SK-N-DZ (cell line): Measurements from ENCODE around the gene ACOT11.
A peak's percentile ranks its signal among the peaks of the same experiment; 100 is the strongest.

Experiments
- DNase-seq: peaks from one replicate; pipeline ENCODE4 v3.0.0-alpha.2; 2015; ENCODE audit warnings: low spot score

Gene ACOT11

GRCh38 chr1:54585181-54586066, 37.4 kb downstream of the ACOT11 start:
- DNase-seq, result no peak

- DNase-seq, result no peak
Observed at GRCh38 chr1:54588377-54588776, 40.3 kb downstream of the ACOT11 start.

GRCh38 chr1:54591127-54591756, 43.2 kb downstream of the ACOT11 start:
- no peak for DNase-seq

- DNase-seq, result no peak
Observed at GRCh38 chr1:54593571-54594160, 45.6 kb downstream of the ACOT11 start.

GRCh38 chr1:54594463-54594862, 46.4 kb downstream of the ACOT11 start:
- DNase-seq, result no peak

- no peak for DNase-seq
Observed at GRCh38 chr1:54595956-54596498, 48.0 kb downstream of the ACOT11 start.

- peak; percentile 62 for DNase-seq
Observed at GRCh38 chr1:54596756-54597155, 48.7 kb downstream of the ACOT11 start.

- no peak for DNase-seq
Observed at GRCh38 chr1:54597455-54598030, 49.5 kb downstream of the ACOT11 start.

GRCh38 chr1:54599211-54599823, 51.3 kb downstream of the ACOT11 start:
- no peak for DNase-seq

- DNase-seq, result no peak
Observed at GRCh38 chr1:54600947-54601721, 53.1 kb downstream of the ACOT11 start.

GRCh38 chr1:54601730-54602129, 53.7 kb downstream of the ACOT11 start:
- DNase-seq, result no peak

GRCh38 chr1:54602554-54602953, 54.5 kb downstream of the ACOT11 start:
- no peak for DNase-seq

- no peak for DNase-seq
Observed at GRCh38 chr1:54603241-54603640, 55.2 kb downstream of the ACOT11 start.

GRCh38 chr1:54604051-54604450, 56.0 kb downstream of the ACOT11 start:
- no peak for DNase-seq

- no peak for DNase-seq
Observed at GRCh38 chr1:54604572-54605370, 56.7 kb downstream of the ACOT11 start.

- no peak for DNase-seq
Observed at GRCh38 chr1:54606096-54606989, 58.3 kb downstream of the ACOT11 start.

GRCh38 chr1:54606990-54607325, 58.9 kb downstream of the ACOT11 start:
- DNase-seq, result no peak

- DNase-seq, result no peak
Observed at GRCh38 chr1:54607821-54608565, 60.0 kb downstream of the ACOT11 start.
